ELF-1 (cell line): ENCODE results near the gene MIER2.
"Not testable (repeated sequence)": the region's sequence is repeated elsewhere in the genome, so short reads cannot be mapped to it uniquely, and the experiment has no call there.

ENCODE experiments used
- DNase-seq: peaks from one replicate; pipeline ENCODE4 v3.0.0-alpha.2; 2016; ENCODE audit warnings: low read depth, low spot score

The MIER2 gene

GRCh38 chr19:283395-283794 lies 61.2 kb downstream of the MIER2 start:
- DNase-seq, result peak; percentile 87

GRCh38 chr19:282501-282900 lies 62.1 kb downstream of the MIER2 start:
- DNase-seq, result no peak

- DNase-seq, result no peak
Observed at GRCh38 chr19:281992-282391, 62.6 kb downstream of the MIER2 start.

GRCh38 chr19:281156-281853 lies 63.3 kb downstream of the MIER2 start:
- DNase-seq, result no peak

- peak; percentile 86 for DNase-seq
Observed at GRCh38 chr19:280541-281009, 64.0 kb downstream of the MIER2 start.

GRCh38 chr19:279656-280055 lies 64.9 kb downstream of the MIER2 start:
- peak; percentile 10 for DNase-seq

- DNase-seq, result no peak
Observed at GRCh38 chr19:279231-279630, 65.4 kb downstream of the MIER2 start.

GRCh38 chr19:277581-278165 lies 66.9 kb downstream of the MIER2 start:
- DNase-seq, result peak; percentile 82

GRCh38 chr19:277131-277530 lies 67.5 kb downstream of the MIER2 start:
- DNase-seq, result no peak

GRCh38 chr19:275958-276646 lies 68.5 kb downstream of the MIER2 start:
- no peak for DNase-seq

- DNase-seq, result no peak
Observed at GRCh38 chr19:275000-275399, 69.6 kb downstream of the MIER2 start.

- DNase-seq, result no peak
Observed at GRCh38 chr19:273393-273792, 71.2 kb downstream of the MIER2 start.

GRCh38 chr19:271856-272255 lies 72.7 kb downstream of the MIER2 start:
- no peak for DNase-seq

- DNase-seq, result not testable (repeated sequence)
Observed at GRCh38 chr19:270766-271318, 73.8 kb downstream of the MIER2 start.

- no peak for DNase-seq
Observed at GRCh38 chr19:269241-269640, 75.4 kb downstream of the MIER2 start.

GRCh38 chr19:262125-262524 lies 82.5 kb downstream of the MIER2 start:
- no peak for DNase-seq

GRCh38 chr19:256804-257203 lies 87.8 kb downstream of the MIER2 start:
- DNase-seq, result not testable (repeated sequence)
